ENCODE results near the gene NHS.

The NHS gene

GRCh38 chrX:17623750-17624149, 248.8 kb downstream of the NHS start:
- TF ChIP-seq FOXP2 (optimal IDR thresholded peaks at IDR 0.05; ENCODE audit: borderline replicate concordance, extremely low read depth, extremely low read length, insufficient read depth): no peak
- no peak for TF ChIP-seq POLR2AphosphoS5 (IDR thresholded peaks at IDR 0.05; ENCODE audit: low read depth, low read length)
- TF ChIP-seq, protein P1, sequence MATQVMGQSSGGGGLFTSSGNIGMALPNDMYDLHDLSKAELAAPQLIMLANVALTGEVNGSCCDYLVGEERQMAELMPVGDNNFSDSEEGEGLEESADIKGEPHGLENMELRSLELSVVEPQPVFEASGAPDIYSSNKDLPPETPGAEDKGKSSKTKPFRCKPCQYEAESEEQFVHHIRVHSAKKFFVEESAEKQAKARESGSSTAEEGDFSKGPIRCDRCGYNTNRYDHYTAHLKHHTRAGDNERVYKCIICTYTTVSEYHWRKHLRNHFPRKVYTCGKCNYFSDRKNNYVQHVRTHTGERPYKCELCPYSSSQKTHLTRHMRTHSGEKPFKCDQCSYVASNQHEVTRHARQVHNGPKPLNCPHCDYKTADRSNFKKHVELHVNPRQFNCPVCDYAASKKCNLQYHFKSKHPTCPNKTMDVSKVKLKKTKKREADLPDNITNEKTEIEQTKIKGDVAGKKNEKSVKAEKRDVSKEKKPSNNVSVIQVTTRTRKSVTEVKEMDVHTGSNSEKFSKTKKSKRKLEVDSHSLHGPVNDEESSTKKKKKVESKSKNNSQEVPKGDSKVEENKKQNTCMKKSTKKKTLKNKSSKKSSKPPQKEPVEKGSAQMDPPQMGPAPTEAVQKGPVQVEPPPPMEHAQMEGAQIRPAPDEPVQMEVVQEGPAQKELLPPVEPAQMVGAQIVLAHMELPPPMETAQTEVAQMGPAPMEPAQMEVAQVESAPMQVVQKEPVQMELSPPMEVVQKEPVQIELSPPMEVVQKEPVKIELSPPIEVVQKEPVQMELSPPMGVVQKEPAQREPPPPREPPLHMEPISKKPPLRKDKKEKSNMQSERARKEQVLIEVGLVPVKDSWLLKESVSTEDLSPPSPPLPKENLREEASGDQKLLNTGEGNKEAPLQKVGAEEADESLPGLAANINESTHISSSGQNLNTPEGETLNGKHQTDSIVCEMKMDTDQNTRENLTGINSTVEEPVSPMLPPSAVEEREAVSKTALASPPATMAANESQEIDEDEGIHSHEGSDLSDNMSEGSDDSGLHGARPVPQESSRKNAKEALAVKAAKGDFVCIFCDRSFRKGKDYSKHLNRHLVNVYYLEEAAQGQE (IDR thresholded peaks at IDR 0.05; ENCODE audit: insufficient read depth in 1 of 2, low read depth in 2 of 2, low read length in 2 of 2): no peak
- no peak for TF ChIP-seq SIN3A (IDR thresholded peaks at IDR 0.05; ENCODE audit: borderline replicate concordance, insufficient read depth, low read length)
- no peak for TF ChIP-seq TAF1 (IDR thresholded peaks at IDR 0.05; ENCODE audit: borderline replicate concordance, insufficient read depth, low read length)

GRCh38 chrX:17627026-17627425, 252.0 kb downstream of the NHS start:
- TF ChIP-seq, protein P1 (IDR thresholded peaks at IDR 0.05; ENCODE audit: insufficient read depth in 1 of 2, low read depth in 2 of 2, low read length in 2 of 2): no peak
- TF ChIP-seq POLR2AphosphoS5 (IDR thresholded peaks at IDR 0.05; ENCODE audit: low read depth, low read length) (no peak), FOXP2 (optimal IDR thresholded peaks at IDR 0.05; ENCODE audit: borderline replicate concordance, extremely low read depth, extremely low read length, insufficient read depth) (no peak)

DNA sequence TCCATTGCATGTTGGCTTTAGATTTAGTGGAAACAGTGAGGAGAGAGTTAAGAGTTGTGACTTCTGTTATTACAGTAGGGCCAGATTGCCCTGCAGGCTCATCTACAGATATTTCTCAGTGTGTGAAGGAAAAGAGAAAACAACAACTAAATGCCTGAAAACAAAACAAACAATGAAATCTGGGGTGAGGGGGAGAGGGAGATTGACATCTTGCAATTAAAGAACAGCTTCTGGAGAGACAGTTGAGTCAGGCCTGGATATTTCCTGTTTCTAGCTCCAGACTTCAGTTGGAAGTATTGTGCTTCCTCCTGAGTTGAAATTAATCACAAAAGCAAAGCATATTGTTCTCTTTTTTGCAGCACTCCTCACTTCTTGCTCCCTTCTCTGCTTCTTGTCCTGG, 254.0 kb downstream of the NHS start:
- TF ChIP-seq, protein P1 (IDR thresholded peaks at IDR 0.05; ENCODE audit: insufficient read depth in 1 of 2, low read depth in 2 of 2, low read length in 2 of 2): no peak
- TF ChIP-seq POLR2AphosphoS5 (IDR thresholded peaks at IDR 0.05; ENCODE audit: low read depth, low read length) (no peak), SIN3A (IDR thresholded peaks at IDR 0.05; ENCODE audit: borderline replicate concordance, insufficient read depth, low read length) (no peak)

GRCh38 chrX:17629519-17629918, 254.5 kb downstream of the NHS start:
- TF ChIP-seq POLR2AphosphoS5 (IDR thresholded peaks at IDR 0.05; ENCODE audit: low read depth, low read length): no peak
- TF ChIP-seq SIN3A (IDR thresholded peaks at IDR 0.05; ENCODE audit: borderline replicate concordance, insufficient read depth, low read length): no peak
- no peak for TF ChIP-seq FOXP2 (optimal IDR thresholded peaks at IDR 0.05; ENCODE audit: borderline replicate concordance, extremely low read depth, extremely low read length, insufficient read depth)
- no peak for TF ChIP-seq TAF1 (IDR thresholded peaks at IDR 0.05; ENCODE audit: borderline replicate concordance, insufficient read depth, low read length)
- TF ChIP-seq, protein P1 (IDR thresholded peaks at IDR 0.05; ENCODE audit: insufficient read depth in 1 of 2, low read depth in 2 of 2, low read length in 2 of 2): no peak

GRCh38 chrX:17631647-17632046, 256.6 kb downstream of the NHS start:
- no peak for TF ChIP-seq TAF1 (IDR thresholded peaks at IDR 0.05; ENCODE audit: borderline replicate concordance, insufficient read depth, low read length)
- TF ChIP-seq SIN3A (IDR thresholded peaks at IDR 0.05; ENCODE audit: borderline replicate concordance, insufficient read depth, low read length): no peak
- TF ChIP-seq, protein P1 (IDR thresholded peaks at IDR 0.05; ENCODE audit: insufficient read depth in 1 of 2, low read depth in 2 of 2, low read length in 2 of 2): no peak
- no peak for TF ChIP-seq POLR2AphosphoS5 (IDR thresholded peaks at IDR 0.05; ENCODE audit: low read depth, low read length)
- TF ChIP-seq FOXP2 (optimal IDR thresholded peaks at IDR 0.05; ENCODE audit: borderline replicate concordance, extremely low read depth, extremely low read length, insufficient read depth): no peak

Data from PFSK-1 (cell line).